ENCODE measurements around the gene MIER1. TPM values are rescaled to one million over a fixed set of nuclear protein-coding genes. Genes with fewer than 3 reads are reported as not detected.

The MIER1 gene
- polyA plus RNA-seq, 1 donor, result 43.5 TPM

GRCh38 chr1:66998972-66999371 is 74.2 kb downstream of the MIER1 start:
- DNase-seq, result no peak

GRCh38 chr1:66999640-67000400 is 75.0 kb downstream of the MIER1 start:
- no peak for DNase-seq

GRCh38 chr1:67001682-67002425 is 77.1 kb downstream of the MIER1 start:
- no peak for DNase-seq

GRCh38 chr1:67004176-67004575 is 79.4 kb downstream of the MIER1 start:
- DNase-seq, result no peak

GRCh38 chr1:67005068-67005467 is 80.3 kb downstream of the MIER1 start:
- no peak for DNase-seq

- DNase-seq, result no peak
Observed at GRCh38 chr1:67009792-67010191, 85.0 kb downstream of the MIER1 start.

- no peak for DNase-seq
Observed at GRCh38 chr1:67013573-67013972, 88.8 kb downstream of the MIER1 start.

- no peak for DNase-seq
Observed at GRCh38 chr1:67018574-67018973, 93.8 kb downstream of the MIER1 start.

- DNase-seq, result no peak
Observed at GRCh38 chr1:67019121-67019520, 94.3 kb downstream of the MIER1 start.

GRCh38 chr1:67019600-67020136 is 94.9 kb downstream of the MIER1 start:
- peak; percentile 24 for DNase-seq

- no peak for DNase-seq
Observed at GRCh38 chr1:67020304-67020703, 95.5 kb downstream of the MIER1 start.

GRCh38 chr1:67020765-67021164 is 96.0 kb downstream of the MIER1 start:
- no peak for DNase-seq

GRCh38 chr1:67029472-67029871 is 104.7 kb downstream of the MIER1 start:
- DNase-seq, result no peak

GRCh38 chr1:67031121-67031858 is 106.5 kb downstream of the MIER1 start:
- DNase-seq, result no peak

GRCh38 chr1:67031859-67032247 is 107.1 kb downstream of the MIER1 start:
- no peak for DNase-seq

Other genes with a start within 250 kb of the MIER1 start
- gene DYNLT5, start 172.5 kb upstream of the MIER1 start, polyA plus RNA-seq (ENCODE audit: insufficient read length), result 3.2 TPM
- gene INSL5, start 123.7 kb upstream of the MIER1 start, polyA plus RNA-seq (ENCODE audit: insufficient read length), result 0.52 TPM
- gene DNAI4, start 134 bp upstream of the MIER1 start, polyA plus RNA-seq (ENCODE audit: insufficient read length), result 18.4 TPM
- gene SLC35D1, start 129.2 kb downstream of the MIER1 start, polyA plus RNA-seq (ENCODE audit: insufficient read length), result 18.5 TPM
- gene C1orf141, start 210.0 kb downstream of the MIER1 start, polyA plus RNA-seq (ENCODE audit: insufficient read length), result 0.13 TPM
- 0.10 TPM for gene IL23R, start 241.5 kb downstream of the MIER1 start, polyA plus RNA-seq (ENCODE audit: insufficient read length)